GM12891 (cell line): Measurements from ENCODE around the gene CASTOR1.

ENCODE experiments used
- POLR2A ChIP-seq: IDR thresholded peaks from 2 replicates; pipeline ENCODE4 v1.6.1; 2011; ENCODE audit warnings: low read depth, low read length, control low read depth
- POLR2AphosphoS5 ChIP-seq: IDR thresholded peaks from 2 replicates; pipeline ENCODE4 v1.6.1; 2011; ENCODE audit warnings: low read depth, low read length, control low read depth
- SPI1 ChIP-seq: IDR thresholded peaks from 2 replicates; pipeline ENCODE4 v1.6.1; 2011; ENCODE audit warnings: low read depth, low read length, control low read depth
- TAF1 ChIP-seq: IDR thresholded peaks from 2 replicates; pipeline ENCODE4 v1.6.1; 2011; ENCODE audit warnings: low read depth, low read length, control low read depth

- no peak for TF ChIP-seq POLR2AphosphoS5
- TF ChIP-seq POLR2A = no peak
- no peak for TF ChIP-seq TAF1
- TF ChIP-seq SPI1 = no peak
Measured at GRCh38 chr22:30321461-30321860, 32.2 kb upstream of the CASTOR1 start.
